ENCODE measurements around the gene NT5C3A. TPM values are rescaled to one million over a fixed set of nuclear protein-coding genes. Genes with fewer than 3 reads are reported as not detected.

Gene NT5C3A
- total RNA-seq, 1 donor from 2014 or later: 8.3 TPM

GRCh38 chr7:33093266-33093665, 30.7 kb upstream of the NT5C3A start:
- no peak overlapping the region for H3K4me3 ChIP-seq
- H3K4me1 ChIP-seq: no peaks in the 10 kb centered on the region
- DNase-seq (ENCODE audit: low spot score in 2 of 2): no peak
- H3K36me3 ChIP-seq: peaks cover 36 to 38% of the 10 kb centered on the region in 2 donors
- H3K27ac ChIP-seq: no peak overlapping the region
- TF ChIP-seq, protein P1, sequence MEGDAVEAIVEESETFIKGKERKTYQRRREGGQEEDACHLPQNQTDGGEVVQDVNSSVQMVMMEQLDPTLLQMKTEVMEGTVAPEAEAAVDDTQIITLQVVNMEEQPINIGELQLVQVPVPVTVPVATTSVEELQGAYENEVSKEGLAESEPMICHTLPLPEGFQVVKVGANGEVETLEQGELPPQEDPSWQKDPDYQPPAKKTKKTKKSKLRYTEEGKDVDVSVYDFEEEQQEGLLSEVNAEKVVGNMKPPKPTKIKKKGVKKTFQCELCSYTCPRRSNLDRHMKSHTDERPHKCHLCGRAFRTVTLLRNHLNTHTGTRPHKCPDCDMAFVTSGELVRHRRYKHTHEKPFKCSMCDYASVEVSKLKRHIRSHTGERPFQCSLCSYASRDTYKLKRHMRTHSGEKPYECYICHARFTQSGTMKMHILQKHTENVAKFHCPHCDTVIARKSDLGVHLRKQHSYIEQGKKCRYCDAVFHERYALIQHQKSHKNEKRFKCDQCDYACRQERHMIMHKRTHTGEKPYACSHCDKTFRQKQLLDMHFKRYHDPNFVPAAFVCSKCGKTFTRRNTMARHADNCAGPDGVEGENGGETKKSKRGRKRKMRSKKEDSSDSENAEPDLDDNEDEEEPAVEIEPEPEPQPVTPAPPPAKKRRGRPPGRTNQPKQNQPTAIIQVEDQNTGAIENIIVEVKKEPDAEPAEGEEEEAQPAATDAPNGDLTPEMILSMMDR (IDR thresholded peaks at IDR 0.05): no peak
- H3K27me3 ChIP-seq: no peaks in the 10 kb centered on the region
- intact Hi-C loops (cut with DNase I): no loop called here
- H3K9me3 ChIP-seq: no peaks in the 10 kb centered on the region

DNA sequence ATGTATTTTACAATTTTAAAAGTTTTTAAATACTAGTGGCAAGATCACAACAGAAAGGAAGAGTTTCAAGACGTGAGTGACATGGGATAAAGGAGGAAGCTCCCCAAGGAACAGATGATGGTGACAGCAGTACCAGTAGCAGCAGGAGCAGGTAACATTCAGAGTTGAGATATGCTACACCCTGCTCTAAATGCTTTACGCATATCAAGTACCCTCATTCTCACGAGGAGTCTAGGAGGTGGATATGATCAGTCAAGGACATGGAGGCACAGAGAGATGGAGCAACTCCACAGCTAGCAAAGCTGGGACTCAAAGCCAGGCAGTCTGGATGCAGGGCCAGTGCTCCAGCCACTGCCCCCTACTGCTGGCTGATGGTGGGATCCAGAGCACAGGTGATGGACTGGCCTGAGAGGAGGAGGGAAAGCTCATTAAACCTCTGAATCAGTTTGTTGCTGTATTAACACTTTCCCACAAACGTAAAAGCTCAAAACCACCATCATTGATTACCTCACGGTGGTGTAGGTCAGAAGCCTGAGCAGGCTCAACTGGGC, 29.1 kb upstream of the NT5C3A start:
- H3K27me3 ChIP-seq: no peaks in the 10 kb centered on the region
- H3K4me3 ChIP-seq: no peak overlapping the region
- peaks cover 21 to 25% of the 10 kb centered on the region in 2 donors for H3K36me3 ChIP-seq
- no peak overlapping the region for H3K27ac ChIP-seq
- no peak for DNase-seq (ENCODE audit: low spot score in 2 of 2)
- no peaks in the 10 kb centered on the region for H3K9me3 ChIP-seq
- intact Hi-C loops (cut with DNase I): no loop called here
- TF ChIP-seq, protein P1 (IDR thresholded peaks at IDR 0.05): no peak
- no peaks in the 10 kb centered on the region for H3K4me1 ChIP-seq

DNA sequence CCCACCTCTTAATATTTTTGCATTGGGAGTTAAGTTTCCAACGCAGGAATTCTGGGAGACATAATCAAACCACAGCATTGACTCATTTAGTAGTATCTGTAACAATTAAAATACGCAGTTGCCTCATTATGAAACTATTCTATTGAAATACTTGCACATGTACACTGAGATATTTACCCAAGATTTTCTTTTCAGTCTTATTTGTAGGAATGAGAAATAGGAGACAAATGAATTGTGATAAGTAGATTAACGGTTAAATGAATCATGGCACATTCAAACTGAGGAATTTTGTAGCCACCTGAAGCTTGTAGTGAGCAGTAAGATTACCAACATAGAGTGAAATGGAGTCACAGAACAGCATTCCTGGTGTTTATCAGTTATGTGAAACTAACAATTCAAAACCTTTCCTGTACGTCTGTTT, 28.5 kb upstream of the NT5C3A start:
- Histone ChIP-seq H3K4me1 (no peaks in the 10 kb centered on the region), H3K36me3 (peaks cover 15 to 19% of the 10 kb centered on the region in 2 donors), H3K27me3 (no peaks in the 10 kb centered on the region), H3K27ac (no peak overlapping the region), H3K4me3 (no peak overlapping the region), H3K9me3 (no peaks in the 10 kb centered on the region)
- TF ChIP-seq, protein P1 (IDR thresholded peaks at IDR 0.05): no peak
- intact Hi-C loops (cut with DNase I): no loop called here
- no peak for DNase-seq (ENCODE audit: low spot score in 2 of 2)

DNA sequence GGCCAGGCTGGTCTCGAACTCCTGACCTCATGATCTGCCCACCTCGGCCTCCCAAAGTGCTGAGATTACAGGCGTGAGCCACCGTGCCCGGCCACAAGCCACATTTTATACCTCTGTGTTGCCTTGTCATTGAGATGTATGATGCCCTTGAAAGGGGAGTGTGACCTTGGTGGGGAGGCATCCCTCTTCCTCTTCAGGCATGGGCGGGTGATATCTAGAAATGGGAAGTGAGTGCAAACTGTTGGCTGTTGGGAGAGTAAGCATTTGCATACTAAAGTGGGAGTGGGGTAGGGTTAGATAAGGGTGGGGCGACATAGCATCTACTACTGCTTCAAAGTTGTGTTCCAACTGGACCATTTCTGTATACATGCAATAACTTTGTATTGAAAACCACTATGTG, 26.6 kb upstream of the NT5C3A start:
- Histone ChIP-seq H3K9me3 (no peaks in the 10 kb centered on the region), H3K4me3 (no peak overlapping the region), H3K27ac (no peak overlapping the region), H3K36me3 (peaks cover 3 to 4% of the 10 kb centered on the region in 2 donors), H3K4me1 (no peaks in the 10 kb centered on the region), H3K27me3 (no peaks in the 10 kb centered on the region)
- TF ChIP-seq, protein P1 (IDR thresholded peaks at IDR 0.05): no peak
- no peak for DNase-seq (ENCODE audit: low spot score in 2 of 2)
- intact Hi-C loops (cut with DNase I): no loop called here

DNA sequence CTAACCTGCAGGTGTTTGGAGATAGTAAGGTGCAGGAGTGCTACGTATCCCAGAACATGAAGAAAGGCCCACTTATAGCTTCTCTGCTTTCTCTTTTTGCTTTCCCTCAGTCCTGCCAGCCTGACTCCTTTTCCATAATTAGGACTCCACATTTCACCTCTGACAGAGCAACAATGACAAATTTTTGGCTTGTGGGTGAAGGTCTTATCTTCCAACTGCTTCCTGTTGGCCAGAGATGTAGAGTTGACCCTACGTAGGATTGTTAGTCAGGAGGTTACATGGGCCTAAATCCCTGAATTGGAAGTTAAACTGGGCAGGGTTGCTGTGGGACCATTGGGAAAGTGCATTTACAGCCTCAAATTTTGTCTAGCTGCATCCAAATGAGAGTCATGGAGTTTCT, 25.3 kb upstream of the NT5C3A start:
- intact Hi-C loops (cut with DNase I): no loop called here
- Histone ChIP-seq H3K27me3 (no peaks in the 10 kb centered on the region), H3K4me1 (no peaks in the 10 kb centered on the region), H3K27ac (no peak overlapping the region), H3K4me3 (no peak overlapping the region), H3K36me3 (no peaks in the 10 kb centered on the region), H3K9me3 (no peaks in the 10 kb centered on the region)
- TF ChIP-seq, protein P1 (IDR thresholded peaks at IDR 0.05): no peak
- no peak for DNase-seq (ENCODE audit: low spot score in 2 of 2)

DNA sequence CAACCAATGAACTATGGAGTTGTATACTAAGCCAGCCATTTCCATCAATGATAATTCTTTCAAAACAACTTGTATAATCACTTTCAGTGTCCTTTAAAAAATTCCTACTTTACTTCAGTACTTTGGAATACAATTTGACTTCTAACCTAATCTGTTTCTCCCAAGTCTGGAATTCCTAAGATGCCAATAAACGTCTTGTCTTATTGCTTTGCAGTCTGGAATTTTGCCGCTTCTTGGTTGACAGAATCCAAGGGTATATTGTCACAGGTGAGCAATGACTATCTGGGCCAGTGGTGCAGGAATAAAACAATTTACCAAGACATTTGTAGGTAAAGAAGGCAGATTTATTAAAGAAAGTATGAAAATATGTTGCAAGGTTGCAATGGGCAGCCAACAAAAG, 24.8 kb upstream of the NT5C3A start:
- Histone ChIP-seq H3K36me3 (no peaks in the 10 kb centered on the region), H3K9me3 (no peaks in the 10 kb centered on the region), H3K27ac (no peak overlapping the region), H3K4me1 (no peaks in the 10 kb centered on the region), H3K27me3 (no peaks in the 10 kb centered on the region), H3K4me3 (no peak overlapping the region)
- TF ChIP-seq, protein P1 (IDR thresholded peaks at IDR 0.05): no peak
- no peak for DNase-seq (ENCODE audit: low spot score in 2 of 2)
- intact Hi-C loops (cut with DNase I): no loop called here

Measured in ascending aorta (tissue), 2 donors.